Fibroblast of skin of right biceps (primary cell): ENCODE results near the gene FRAS1.

Experiments
- DNase-seq: peaks from one replicate; pipeline ENCODE4 v3.0.0-alpha.2; 2013

Gene FRAS1

GRCh38 chr4:78379991-78380729 lies 323.0 kb downstream of the FRAS1 start:
- peak; percentile 74 for DNase-seq

- no peak for DNase-seq
These were observed 329.6 kb downstream of the FRAS1 start for GRCh38 chr4:78386679-78387078.

- DNase-seq = no peak
These were observed 338.5 kb downstream of the FRAS1 start for GRCh38 chr4:78395642-78396041.

- DNase-seq = no peak
These were observed 339.6 kb downstream of the FRAS1 start for GRCh38 chr4:78396613-78397291.

GRCh38 chr4:78397292-78397630 lies 340.1 kb downstream of the FRAS1 start:
- no peak for DNase-seq

- DNase-seq = no peak
These were observed 352.6 kb downstream of the FRAS1 start for GRCh38 chr4:78409612-78410202.

- DNase-seq = no peak
These were observed 353.1 kb downstream of the FRAS1 start for GRCh38 chr4:78410225-78410624.

GRCh38 chr4:78410676-78411075 lies 353.6 kb downstream of the FRAS1 start:
- peak; percentile 53 for DNase-seq

GRCh38 chr4:78414116-78414515 lies 357.0 kb downstream of the FRAS1 start:
- peak; percentile 43 for DNase-seq

- no peak for DNase-seq
These were observed 360.5 kb downstream of the FRAS1 start for GRCh38 chr4:78417603-78418002.

GRCh38 chr4:78418406-78418805 lies 361.3 kb downstream of the FRAS1 start:
- no peak for DNase-seq

GRCh38 chr4:78423790-78424189 lies 366.7 kb downstream of the FRAS1 start:
- no peak for DNase-seq

- no peak for DNase-seq
These were observed 367.3 kb downstream of the FRAS1 start for GRCh38 chr4:78424461-78424860.

GRCh38 chr4:78426972-78427371 lies 369.8 kb downstream of the FRAS1 start:
- no peak for DNase-seq

- DNase-seq = no peak
These were observed 371.9 kb downstream of the FRAS1 start for GRCh38 chr4:78428996-78429395.

- DNase-seq = peak; percentile 80
These were observed 375.8 kb downstream of the FRAS1 start for GRCh38 chr4:78432896-78433295.

- peak; percentile 8 for DNase-seq
These were observed 380.5 kb downstream of the FRAS1 start for GRCh38 chr4:78437608-78438088.

- DNase-seq = no peak
These were observed 382.2 kb downstream of the FRAS1 start for GRCh38 chr4:78439328-78439727.

GRCh38 chr4:78441756-78442155 lies 384.6 kb downstream of the FRAS1 start:
- no peak for DNase-seq

GRCh38 chr4:78446619-78447018 lies 389.5 kb downstream of the FRAS1 start:
- DNase-seq = no peak

GRCh38 chr4:78451407-78451806 lies 394.3 kb downstream of the FRAS1 start:
- DNase-seq = no peak

GRCh38 chr4:78454016-78454415 lies 396.9 kb downstream of the FRAS1 start:
- DNase-seq = no peak

- no peak for DNase-seq
These were observed 400.6 kb downstream of the FRAS1 start for GRCh38 chr4:78457751-78458150.

GRCh38 chr4:78459327-78459726 lies 402.2 kb downstream of the FRAS1 start:
- no peak for DNase-seq
